Activated CD4-positive, alpha-beta T cell treated with anti-CD3 and anti-CD28 coated beads for 4 hours (primary cell): ENCODE measurements around the gene TBC1D5.

Source experiments
- DNase-seq, 2 donors: peaks; one replicate each; pipeline ENCODE4 v3.0.0-alpha.2; 2020

Gene TBC1D5

GRCh38 chr3:17336291-17336690, 406.1 kb downstream of the TBC1D5 start:
- no peak for DNase-seq

- DNase-seq, result no peak
Measured at GRCh38 chr3:17333893-17334292, 408.5 kb downstream of the TBC1D5 start.

- no peak for DNase-seq
Measured at GRCh38 chr3:17333446-17333845, 409.0 kb downstream of the TBC1D5 start.

- no peak for DNase-seq
Measured at GRCh38 chr3:17330660-17331059, 411.8 kb downstream of the TBC1D5 start.

GRCh38 chr3:17329927-17330326, 412.5 kb downstream of the TBC1D5 start:
- DNase-seq, result no peak

GRCh38 chr3:17322106-17322793, 420.2 kb downstream of the TBC1D5 start:
- DNase-seq, result no peak

GRCh38 chr3:17320266-17320665, 422.2 kb downstream of the TBC1D5 start:
- no peak for DNase-seq

- DNase-seq, result no peak
Measured at GRCh38 chr3:17315897-17316296, 426.5 kb downstream of the TBC1D5 start.

- no peak for DNase-seq
Measured at GRCh38 chr3:17314171-17314570, 428.3 kb downstream of the TBC1D5 start.

- DNase-seq, result no peak
Measured at GRCh38 chr3:17313746-17314145, 428.7 kb downstream of the TBC1D5 start.

GRCh38 chr3:17310983-17311382, 431.4 kb downstream of the TBC1D5 start:
- no peak for DNase-seq

GRCh38 chr3:17307887-17308286, 434.5 kb downstream of the TBC1D5 start:
- DNase-seq, result no peak

GRCh38 chr3:17307482-17307881, 434.9 kb downstream of the TBC1D5 start:
- no peak for DNase-seq

GRCh38 chr3:17304969-17305368, 437.5 kb downstream of the TBC1D5 start:
- no peak for DNase-seq

- no peak for DNase-seq
Measured at GRCh38 chr3:17302774-17303173, 439.7 kb downstream of the TBC1D5 start.

GRCh38 chr3:17302170-17302569, 440.3 kb downstream of the TBC1D5 start:
- DNase-seq, result no peak

- DNase-seq, result no peak
Measured at GRCh38 chr3:17301271-17301670, 441.2 kb downstream of the TBC1D5 start.

- DNase-seq, result no peak
Measured at GRCh38 chr3:17300441-17300840, 442.0 kb downstream of the TBC1D5 start.

GRCh38 chr3:17298038-17298437, 444.4 kb downstream of the TBC1D5 start:
- no peak for DNase-seq

GRCh38 chr3:17292556-17292955, 449.9 kb downstream of the TBC1D5 start:
- no peak for DNase-seq

- no peak for DNase-seq
Measured at GRCh38 chr3:17290894-17291293, 451.5 kb downstream of the TBC1D5 start.

GRCh38 chr3:17288839-17289399, 453.5 kb downstream of the TBC1D5 start:
- DNase-seq, result no peak

GRCh38 chr3:17287006-17287689, 455.3 kb downstream of the TBC1D5 start:
- DNase-seq, result no peak

GRCh38 chr3:17278006-17278405, 464.4 kb downstream of the TBC1D5 start:
- no peak for DNase-seq
